Epithelial cell of proximal tubule (primary cell): ENCODE measurements around the gene TMEM37. TPM values are rescaled to one million over a fixed set of nuclear protein-coding genes. Genes with fewer than 3 reads are reported as not detected.

Experiments used
- DNase-seq: peaks from one replicate; pipeline ENCODE4 v3.0.0-alpha.2; 2011; ENCODE audit warnings: low read depth
- H3K4me3 ChIP-seq: 2 replicates; pipeline ENCODE4 v1.5.1; 2011; ENCODE audit warnings: low read depth, mild to moderate bottlenecking, low read length
- CTCF ChIP-seq: conservative IDR thresholded peaks from 2 replicates; pipeline ENCODE4 v1.5.1; 2012; ENCODE audit warnings: low read depth, mild to moderate bottlenecking, low read length
- total RNA-seq: library from RNA; depleted of rRNA; stranded (reverse); fragments of >200 nt; gene quantifications from 2 replicates; pipeline ENCODE4 v1.2.3, GENCODE V29; 2015

Gene TMEM37
- total RNA-seq, 1 donor from 2014 or later, result 1.2 TPM

DNA sequence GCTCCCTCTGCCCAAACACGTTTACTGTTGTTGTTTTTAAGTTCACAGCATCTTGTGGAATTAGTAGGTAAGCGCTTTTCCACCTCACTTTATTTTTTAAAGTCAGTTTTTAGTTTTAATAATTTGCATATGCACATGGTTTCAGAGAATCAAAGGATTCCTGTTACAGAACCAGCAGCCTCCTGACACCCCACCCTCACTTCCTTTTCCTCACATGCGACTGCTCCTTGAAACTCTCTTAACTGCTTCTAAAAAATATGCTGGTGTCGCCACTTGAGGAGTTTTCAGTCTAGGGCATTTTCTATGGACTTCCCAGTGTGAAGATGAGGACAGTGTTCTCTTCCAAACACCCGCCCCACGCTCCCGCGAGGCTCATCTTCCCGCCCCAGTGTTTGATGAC is 14.4 kb downstream of the TMEM37 start:
- DNase-seq, result no peak
- H3K4me3 ChIP-seq, result no peak overlapping the region
- TF ChIP-seq CTCF, result no peak

DNA sequence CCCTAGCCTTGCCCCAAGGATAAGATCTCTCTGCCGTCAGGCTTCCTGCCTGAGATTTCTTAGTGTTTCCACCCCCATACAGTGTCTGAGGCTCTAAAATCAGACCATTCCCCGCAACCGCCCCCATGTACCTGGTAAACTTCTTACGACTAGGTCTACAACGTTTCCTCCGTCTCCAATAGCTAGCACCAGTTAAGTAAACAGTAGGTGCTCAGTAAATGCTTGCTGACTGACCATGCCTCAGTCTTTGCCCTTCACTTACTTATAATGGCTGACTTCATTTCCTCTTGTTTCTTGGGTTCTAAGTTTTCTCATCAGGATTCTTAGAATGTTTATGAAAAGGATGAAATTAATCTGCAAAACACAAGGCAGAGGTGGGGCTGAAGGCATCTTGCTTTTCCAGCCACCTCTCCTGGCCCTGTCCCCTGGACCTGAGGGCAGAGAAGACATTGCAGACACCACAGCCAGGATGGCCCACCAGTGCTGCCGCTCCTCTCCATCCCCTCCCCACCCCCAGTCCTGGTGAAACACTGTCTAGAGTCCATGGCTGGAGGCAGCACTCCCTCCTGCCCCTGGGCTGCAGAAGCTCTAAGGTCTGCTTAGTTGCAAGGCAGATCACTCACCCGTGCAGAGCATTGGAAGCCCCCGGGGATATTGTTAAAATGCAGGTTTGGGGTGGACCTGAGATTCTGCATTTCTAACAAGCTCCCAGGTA is 16.9 kb downstream of the TMEM37 start:
- no peak overlapping the region for H3K4me3 ChIP-seq
- no peak for TF ChIP-seq CTCF
- no peak for DNase-seq

- no peak for DNase-seq
- no peak overlapping the region for H3K4me3 ChIP-seq
- no peak for TF ChIP-seq CTCF
Observed at GRCh38 chr2:119449521-119449920, 17.9 kb downstream of the TMEM37 start.

- H3K4me3 ChIP-seq, result no peak overlapping the region
- no peak for DNase-seq
- TF ChIP-seq CTCF, result no peak
Observed at GRCh38 chr2:119451336-119452050, 19.8 kb downstream of the TMEM37 start.

DNA sequence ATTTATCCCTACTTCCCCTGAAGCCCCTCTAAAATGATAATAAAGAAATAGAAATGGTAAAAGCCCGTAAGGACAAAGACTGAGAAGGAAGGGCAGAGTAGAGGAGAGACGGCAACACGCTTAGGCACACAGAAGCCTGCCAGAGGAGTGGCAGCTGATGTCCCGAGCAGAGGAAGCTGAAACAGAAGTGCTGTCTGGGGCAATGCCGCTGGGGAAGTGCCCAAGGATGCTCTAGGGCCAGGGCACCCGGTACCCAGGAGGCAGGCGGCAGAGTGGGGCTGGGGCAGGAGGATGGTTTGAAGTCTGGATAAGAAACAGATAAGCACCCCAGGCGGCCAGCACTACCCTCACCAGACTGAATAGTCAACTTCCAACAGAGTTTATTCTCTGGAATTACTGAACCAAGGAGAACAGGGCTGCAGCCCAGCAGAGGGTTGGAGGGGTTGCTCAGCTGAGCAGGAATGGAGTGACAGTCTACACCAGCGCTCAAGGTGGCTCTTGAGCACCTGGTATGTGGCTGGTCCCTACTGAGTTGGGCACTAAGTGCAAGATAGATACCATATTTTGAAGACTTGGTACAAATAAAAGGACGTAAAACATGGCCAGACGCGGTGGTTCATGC is 22.4 kb downstream of the TMEM37 start:
- DNase-seq, result no peak
- no peak overlapping the region for H3K4me3 ChIP-seq
- no peak for TF ChIP-seq CTCF

DNA sequence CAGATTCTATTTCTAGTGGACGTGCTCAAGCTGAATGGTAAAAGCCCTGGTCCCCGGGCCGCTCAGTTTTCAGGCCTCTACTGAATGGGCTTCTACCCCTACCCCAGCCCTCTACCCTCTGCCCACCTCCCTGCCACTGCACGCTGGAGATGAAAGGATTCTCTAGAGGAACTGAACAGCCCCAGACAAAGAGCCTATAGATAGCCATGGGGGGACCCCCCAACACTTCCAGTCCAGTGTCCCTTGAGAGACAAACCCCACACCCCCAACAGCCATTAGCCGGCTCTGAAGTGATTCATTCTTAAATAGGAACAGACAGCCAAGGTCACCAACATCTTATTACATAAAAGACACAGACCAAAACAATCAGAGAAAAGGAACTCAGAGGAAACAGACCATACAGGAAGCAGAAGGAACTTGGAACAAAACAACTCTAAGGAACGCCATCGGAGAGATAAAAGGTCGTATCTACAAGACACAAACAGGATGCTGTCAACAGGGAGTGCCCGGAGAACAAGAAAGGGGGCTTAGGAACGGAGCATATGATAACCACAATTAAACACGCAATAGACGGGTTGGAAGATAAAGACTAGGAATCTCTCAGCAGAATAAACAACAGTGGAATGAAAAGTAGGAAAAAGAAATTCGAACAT is 23.5 kb downstream of the TMEM37 start:
- no peak for DNase-seq
- TF ChIP-seq CTCF, result no peak
- H3K4me3 ChIP-seq, result no peak overlapping the region
